Activated B cell treated with CpG ODN at 0.5 μM for 24 hours (primary cell): ENCODE measurements around the gene CREBL2. TPM values are rescaled to one million over a fixed set of nuclear protein-coding genes. Genes with fewer than 3 reads are reported as not detected.

Source experiments
- ATAC-seq: fragments of 200-7000 bp; cut with Tn5 transposase; one replicate; pipeline ENCODE4 v1.10.0; 2021; ENCODE audit warnings: low read depth, mild to moderate bottlenecking, moderate library complexity
- CTCF ChIA-PET: fragments of 350-600 bp; sonication (Branson Sonifier 250); formaldehyde crosslinking; loops from one replicate; lab custom pipeline; 2021; ENCODE audit warnings: antibody characterized with exemption; lab: Charles Lee
- POLR2A ChIA-PET: fragments of 350-600 bp; sonication (Branson Sonifier 250); formaldehyde crosslinking; loops from one replicate; lab custom pipeline; 2021; ENCODE audit warnings: antibody characterized with exemption; lab: Charles Lee
- DNase-seq: peaks from one replicate; pipeline ENCODE4 v3.0.0; 2022
- H3K27ac Mint-ChIP-seq: one replicate; pipeline ENCODE4 v1.8.0; 2020; ENCODE audit warnings: mixed read lengths
- H3K27me3 Mint-ChIP-seq: one replicate; pipeline ENCODE4 v1.8.0; 2021; ENCODE audit warnings: mixed read lengths
- H3K36me3 Mint-ChIP-seq: one replicate; pipeline ENCODE4 v1.8.0; 2021; ENCODE audit warnings: low read depth, mixed read lengths
- H3K4me1 Mint-ChIP-seq: one replicate; pipeline ENCODE4 v1.8.0; 2021; ENCODE audit warnings: mixed read lengths
- H3K4me3 Mint-ChIP-seq: one replicate; pipeline ENCODE4 v1.8.0; 2020; ENCODE audit warnings: mild to moderate bottlenecking, mixed read lengths
- H3K9me3 Mint-ChIP-seq: one replicate; pipeline ENCODE4 v1.8.0; 2020; ENCODE audit warnings: mixed read lengths
- intact Hi-C: fragments of 100-400 bp; cut with micrococcal nuclease; formaldehyde crosslinking; loops from one replicate; pipeline ENCODE4 v1.15.1; 2024
- total RNA-seq: library from RNA; stranded (reverse); gene quantifications from 2 replicates; pipeline ENCODE4 v1.2.3, GENCODE V29; 2022
- TF ChIP-seq, protein P1 (sequence below): fragments of 200-600 bp; IDR thresholded peaks from one replicate; pipeline ENCODE4 v1.8.0; 2022; ENCODE audit warnings: antibody characterized with exemption, mild to moderate bottlenecking

The CREBL2 gene
- total RNA-seq, 1 donor from 2014 or later: 10.1 TPM

DNA sequence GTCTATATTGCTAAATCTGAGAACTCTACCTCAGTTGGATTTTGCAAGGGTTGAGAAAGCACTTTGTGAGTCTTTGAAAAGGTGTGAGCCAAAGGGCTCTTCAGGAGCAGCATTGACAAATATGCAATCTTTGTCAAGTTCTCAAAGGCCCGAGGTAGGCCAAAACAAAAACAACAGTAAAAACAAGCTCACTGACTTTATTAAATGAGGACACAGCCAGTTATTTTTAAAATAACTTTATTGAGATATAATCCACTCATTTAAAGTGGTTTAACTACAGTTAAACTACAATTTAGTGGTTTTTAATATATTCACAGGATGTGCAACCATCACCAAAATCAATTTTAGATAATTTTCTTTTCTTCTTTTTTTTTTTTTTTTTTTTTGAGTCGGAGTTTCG is 2.0 kb upstream of the CREBL2 start:
- H3K4me3 Mint-ChIP-seq: no peak overlapping the region
- DNase-seq (no peak), ATAC-seq (no peak)
- intact Hi-C loops: loop anchor here (2.0 to 5.0 kb wide), 6 partner anchors 27 to 1887 kb away; partner anchors contain the start of genes GSG1, HEBP1 and YBX3
- H3K27me3 Mint-ChIP-seq: no peaks in the 10 kb centered on the region
- CTCF ChIA-PET: no interaction called here
- POLR2A ChIA-PET: interaction anchor here (0.7 kb wide), 1 partner anchor 345 kb away, joined by 3 read pairs; no protein-coding TSS in a partner anchor
- peaks cover 31% of the 10 kb centered on the region for H3K4me1 Mint-ChIP-seq
- peaks cover 12% of the 10 kb centered on the region for H3K36me3 Mint-ChIP-seq
- TF ChIP-seq, protein P1, sequence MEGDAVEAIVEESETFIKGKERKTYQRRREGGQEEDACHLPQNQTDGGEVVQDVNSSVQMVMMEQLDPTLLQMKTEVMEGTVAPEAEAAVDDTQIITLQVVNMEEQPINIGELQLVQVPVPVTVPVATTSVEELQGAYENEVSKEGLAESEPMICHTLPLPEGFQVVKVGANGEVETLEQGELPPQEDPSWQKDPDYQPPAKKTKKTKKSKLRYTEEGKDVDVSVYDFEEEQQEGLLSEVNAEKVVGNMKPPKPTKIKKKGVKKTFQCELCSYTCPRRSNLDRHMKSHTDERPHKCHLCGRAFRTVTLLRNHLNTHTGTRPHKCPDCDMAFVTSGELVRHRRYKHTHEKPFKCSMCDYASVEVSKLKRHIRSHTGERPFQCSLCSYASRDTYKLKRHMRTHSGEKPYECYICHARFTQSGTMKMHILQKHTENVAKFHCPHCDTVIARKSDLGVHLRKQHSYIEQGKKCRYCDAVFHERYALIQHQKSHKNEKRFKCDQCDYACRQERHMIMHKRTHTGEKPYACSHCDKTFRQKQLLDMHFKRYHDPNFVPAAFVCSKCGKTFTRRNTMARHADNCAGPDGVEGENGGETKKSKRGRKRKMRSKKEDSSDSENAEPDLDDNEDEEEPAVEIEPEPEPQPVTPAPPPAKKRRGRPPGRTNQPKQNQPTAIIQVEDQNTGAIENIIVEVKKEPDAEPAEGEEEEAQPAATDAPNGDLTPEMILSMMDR: no peak
- H3K9me3 Mint-ChIP-seq: no peaks in the 10 kb centered on the region
- no peak overlapping the region for H3K27ac Mint-ChIP-seq

DNA sequence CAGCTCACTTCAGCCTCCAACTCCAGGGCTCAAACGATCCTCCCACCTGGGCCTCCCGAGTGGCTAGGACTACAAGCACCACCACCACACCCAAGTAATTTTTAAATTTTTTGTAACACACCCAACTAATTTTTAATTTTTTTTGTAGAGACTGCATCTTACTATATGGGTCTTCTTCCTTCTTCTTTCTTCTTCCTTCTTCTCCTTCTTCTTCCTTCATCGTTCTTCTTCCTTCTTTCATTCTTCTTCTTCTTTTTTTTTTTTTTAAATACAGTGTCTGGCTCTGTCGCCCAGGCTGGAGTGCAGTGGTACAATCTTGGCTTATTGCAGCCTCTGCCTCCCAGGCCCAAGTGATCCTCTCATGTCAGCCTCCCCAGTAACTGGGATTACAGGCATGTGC is 965 bp upstream of the CREBL2 start:
- POLR2A ChIA-PET: interaction anchor here (0.6 to 2.2 kb wide), 4 partner anchors 11 to 254 kb away, joined by 3 to 10 read pairs (median 6); partner anchors contain the start of gene BORCS5
- CTCF ChIA-PET: no interaction called here
- Mint-ChIP-seq H3K27ac (peak overlapping the region; percentile 97), H3K4me3 (peak overlapping the region; percentile 94), H3K27me3 (no peaks in the 10 kb centered on the region), H3K4me1 (peaks cover 31% of the 10 kb centered on the region), H3K36me3 (peaks cover 12% of the 10 kb centered on the region), H3K9me3 (no peaks in the 10 kb centered on the region)
- no peak for DNase-seq
- ATAC-seq: no peak
- intact Hi-C loops: loop anchor here (1.0 to 5.0 kb wide), 11 partner anchors 28 to 1888 kb away; partner anchors contain the start of genes BORCS5, GPR19, GSG1 and HEBP1
- TF ChIP-seq, protein P1: no peak

DNA sequence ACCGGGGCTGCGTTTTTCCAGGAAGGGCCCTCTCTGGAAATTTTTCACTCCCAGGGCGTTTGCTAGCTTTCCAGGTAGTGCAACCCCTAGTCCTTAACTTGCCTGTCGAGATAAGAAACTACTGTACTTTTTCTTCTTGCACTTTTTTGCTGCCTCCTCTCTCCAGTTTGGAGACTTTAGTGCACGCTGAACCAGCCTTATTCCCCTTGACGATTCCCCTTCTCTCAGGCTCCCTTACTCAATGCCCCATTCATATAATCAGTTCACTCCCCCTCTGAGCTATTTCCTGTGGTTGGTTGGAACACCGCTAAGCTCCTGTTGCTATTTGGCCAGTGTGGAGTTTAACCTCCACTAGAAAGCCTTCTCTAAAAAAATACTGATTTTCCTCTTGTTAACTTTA is 682 bp downstream of the CREBL2 start:
- H3K27ac Mint-ChIP-seq: peak overlapping the region; percentile 97
- TF ChIP-seq, protein P1: no peak
- no peak for ATAC-seq
- ChIA-PET POLR2A (interaction anchor here (1.5 to 2.2 kb wide), 4 partner anchors 103 to 256 kb away, joined by 7 to 10 read pairs (median 8); partner anchors contain the start of gene BORCS5), CTCF (interaction anchor here (1.5 kb wide), 1 partner anchor 236 kb away, joined by 3 read pairs; no protein-coding TSS in a partner anchor)
- H3K4me3 Mint-ChIP-seq: peak overlapping the region; percentile 94
- H3K9me3 Mint-ChIP-seq: no peaks in the 10 kb centered on the region
- peaks cover 18% of the 10 kb centered on the region for H3K36me3 Mint-ChIP-seq
- peaks cover 31% of the 10 kb centered on the region for H3K4me1 Mint-ChIP-seq
- DNase-seq: no peak
- no peaks in the 10 kb centered on the region for H3K27me3 Mint-ChIP-seq
- intact Hi-C loops: loop anchor here (2.0 to 5.0 kb wide), 5 partner anchors 18 to 1890 kb away; partner anchors contain the start of genes GSG1, HEBP1 and YBX3

DNA sequence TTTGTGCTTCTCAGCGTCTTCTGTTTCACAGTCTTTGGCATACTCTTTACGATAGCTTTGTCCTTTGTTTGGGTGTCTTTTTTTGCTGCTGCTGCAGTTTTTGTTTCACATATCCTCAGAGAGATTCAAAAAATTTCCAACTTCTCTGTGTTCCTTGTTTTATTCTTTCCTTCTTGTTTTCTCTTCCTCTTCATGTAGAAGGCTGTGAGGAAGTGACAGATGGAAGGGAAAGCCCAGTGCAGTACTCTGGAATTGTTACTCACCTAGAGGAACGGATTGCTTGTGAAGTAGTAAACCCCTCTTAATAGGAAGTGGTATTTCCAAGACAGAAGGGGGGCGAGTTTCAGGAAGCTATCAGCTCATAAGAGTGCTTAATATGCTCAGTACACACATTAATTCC is 1.7 kb downstream of the CREBL2 start:
- ATAC-seq (no peak), DNase-seq (no peak)
- intact Hi-C loops: loop anchor here (2.0 to 5.0 kb wide), 5 partner anchors 17 to 1891 kb away; partner anchors contain the start of genes GSG1, HEBP1 and YBX3
- Mint-ChIP-seq H3K27ac (peak overlapping the region; percentile 61), H3K27me3 (no peaks in the 10 kb centered on the region), H3K4me1 (peaks cover 31% of the 10 kb centered on the region), H3K9me3 (no peaks in the 10 kb centered on the region), H3K4me3 (peak overlapping the region; percentile 68), H3K36me3 (peaks cover 18% of the 10 kb centered on the region)
- TF ChIP-seq, protein P1: no peak
- CTCF ChIA-PET: no interaction called here
- POLR2A ChIA-PET: interaction anchor here (1.0 to 2.2 kb wide), 2 partner anchors 19 to 255 kb away, joined by 3 to 7 read pairs; no protein-coding TSS in a partner anchor

DNA sequence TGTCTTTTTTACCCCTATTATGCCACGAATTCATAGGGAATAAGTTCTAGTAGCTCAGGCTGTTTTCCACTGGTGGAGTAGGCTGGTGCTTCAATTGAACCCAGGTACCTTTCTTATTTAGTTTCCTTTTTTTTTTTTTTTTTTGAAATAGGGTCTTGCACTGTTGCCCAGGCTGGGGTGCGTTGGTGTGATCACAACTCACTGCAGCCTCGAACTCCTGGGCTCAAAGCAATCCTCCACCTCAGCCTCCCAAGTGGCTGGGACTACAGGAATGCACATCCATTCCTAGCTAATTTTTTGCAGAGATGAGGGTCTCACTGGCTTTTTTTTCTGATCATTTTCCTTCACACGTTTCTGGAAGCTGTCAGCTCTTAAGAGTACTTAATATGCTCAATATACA is 2.7 kb downstream of the CREBL2 start:
- DNase-seq (no peak), ATAC-seq (no peak)
- ChIA-PET POLR2A (interaction anchor here (0.9 kb wide), 1 partner anchor 114 kb away, joined by 8 read pairs; no protein-coding TSS in a partner anchor), CTCF (no interaction called here)
- H3K27me3 Mint-ChIP-seq: no peaks in the 10 kb centered on the region
- H3K27ac Mint-ChIP-seq: no peak overlapping the region
- no peaks in the 10 kb centered on the region for H3K9me3 Mint-ChIP-seq
- peaks cover 20% of the 10 kb centered on the region for H3K36me3 Mint-ChIP-seq
- H3K4me3 Mint-ChIP-seq: no peak overlapping the region
- intact Hi-C loops: loop anchor here (5.0 kb wide), 4 partner anchors 33 to 1892 kb away; partner anchors contain the start of genes GSG1, HEBP1 and YBX3
- TF ChIP-seq, protein P1: no peak
- peaks cover 31% of the 10 kb centered on the region for H3K4me1 Mint-ChIP-seq
